Peyer's patch (tissue), 4 donors: ENCODE results near the gene CLNK.

ENCODE experiments used
- POLR2A ChIP-seq, 2 donors: fragments of 450-650 bp; IDR thresholded peaks; one replicate each; pipeline ENCODE4 v1.5.1; 2017; ENCODE audit warnings: antibody characterized with exemption in 2 of 2, mild to moderate bottlenecking in 2 of 2, moderate library complexity in 2 of 2
- TF ChIP-seq, protein P1 (sequence below), 6 experiments: fragments of 450-650 bp in 4 of 6; fragments of 200-600 bp in 2 of 6; sonication (generic) in 1 of 6; IDR thresholded peaks; one replicate each; pipeline ENCODE4 v1.5.1; 2017 to 2019; ENCODE audit warnings: antibody characterized with exemption in 6 of 6, mild to moderate bottlenecking in 3 of 6, moderate library complexity in 1 of 6

- TF ChIP-seq, protein P1, sequence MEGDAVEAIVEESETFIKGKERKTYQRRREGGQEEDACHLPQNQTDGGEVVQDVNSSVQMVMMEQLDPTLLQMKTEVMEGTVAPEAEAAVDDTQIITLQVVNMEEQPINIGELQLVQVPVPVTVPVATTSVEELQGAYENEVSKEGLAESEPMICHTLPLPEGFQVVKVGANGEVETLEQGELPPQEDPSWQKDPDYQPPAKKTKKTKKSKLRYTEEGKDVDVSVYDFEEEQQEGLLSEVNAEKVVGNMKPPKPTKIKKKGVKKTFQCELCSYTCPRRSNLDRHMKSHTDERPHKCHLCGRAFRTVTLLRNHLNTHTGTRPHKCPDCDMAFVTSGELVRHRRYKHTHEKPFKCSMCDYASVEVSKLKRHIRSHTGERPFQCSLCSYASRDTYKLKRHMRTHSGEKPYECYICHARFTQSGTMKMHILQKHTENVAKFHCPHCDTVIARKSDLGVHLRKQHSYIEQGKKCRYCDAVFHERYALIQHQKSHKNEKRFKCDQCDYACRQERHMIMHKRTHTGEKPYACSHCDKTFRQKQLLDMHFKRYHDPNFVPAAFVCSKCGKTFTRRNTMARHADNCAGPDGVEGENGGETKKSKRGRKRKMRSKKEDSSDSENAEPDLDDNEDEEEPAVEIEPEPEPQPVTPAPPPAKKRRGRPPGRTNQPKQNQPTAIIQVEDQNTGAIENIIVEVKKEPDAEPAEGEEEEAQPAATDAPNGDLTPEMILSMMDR (IDR thresholded peaks at IDR 0.05): no peak
- no peak for TF ChIP-seq POLR2A (IDR thresholded peaks at IDR 0.05)
Observed at GRCh38 chr4:10732235-10732913, 47.8 kb upstream of the CLNK start.
